Aorta (tissue), 5 donors: ENCODE data around the gene EDARADD. TPM values are rescaled to one million over a fixed set of nuclear protein-coding genes. Genes with fewer than 3 reads are reported as not detected.
A peak's percentile ranks its signal among the peaks of the same experiment; 100 is the strongest.
"Not testable (repeated sequence)": the region's sequence is repeated elsewhere in the genome, so short reads cannot be mapped to it uniquely, and the experiment has no call there.

ENCODE experiments used
- ATAC-seq: fragments of 200-7000 bp; cut with Tn5 transposase; one replicate; pipeline ENCODE4 v1.9.1; 2022; ENCODE audit warnings: moderate library complexity; ENCODE audit not compliant: low FRiP score
- DNase-seq, 2 donors: peaks; one replicate each; pipeline ENCODE4 v3.0.0-alpha.2; 2020
- H3K27ac ChIP-seq, 2 donors: one replicate each; pipeline ENCODE4 v1.5.1; 2013; ENCODE audit warnings: low read length in 2 of 2, mild to moderate bottlenecking in 2 of 2, moderate library complexity in 2 of 2, control low read depth in 1 of 2, inconsistent platforms in 1 of 2, low read depth in 1 of 2
- H3K27me3 ChIP-seq, 2 donors: one replicate each; pipeline ENCODE4 v1.6.1; 2013; ENCODE audit warnings: control low read depth in 1 of 2, low read length in 1 of 2, mild to moderate bottlenecking in 1 of 2, moderate library complexity in 1 of 2; ENCODE audit not compliant: insufficient read depth in 2 of 2, control insufficient read depth in 1 of 2
- H3K36me3 ChIP-seq, 2 donors: one replicate each; pipeline ENCODE4 v1.6.1; 2013; ENCODE audit warnings: control low read depth in 1 of 2, low read length in 1 of 2, mild to moderate bottlenecking in 1 of 2; ENCODE audit not compliant: insufficient read depth in 2 of 2, control insufficient read depth in 1 of 2
- H3K4me1 ChIP-seq, 2 donors: one replicate each; pipeline ENCODE4 v1.6.1; 2013; ENCODE audit warnings: low read length in 2 of 2, control low read depth in 1 of 2, mild to moderate bottlenecking in 1 of 2, moderate library complexity in 1 of 2; ENCODE audit not compliant: insufficient read depth in 2 of 2, control insufficient read depth in 1 of 2
- H3K4me3 ChIP-seq, 2 donors: one replicate each; pipeline ENCODE4 v1.5.1; 2013; ENCODE audit warnings: low read length in 2 of 2, control low read depth in 1 of 2, mild to moderate bottlenecking in 1 of 2
- H3K9me3 ChIP-seq: one replicate; pipeline ENCODE4 v1.6.1; 2013; ENCODE audit warnings: mild to moderate bottlenecking, low read length; ENCODE audit not compliant: control insufficient read depth
- WGBS, 2 donors: extraction: QIAGEN DNeasy Blood & Tissue Kit; methylation state at CpG; one replicate each; pipeline ENCODE4 v1.1.7; 2013; 5-methylcytosine and 5-hydroxymethylcytosine counted together
- intact Hi-C, 2 donors: fragments of 100-400 bp; cut with DNase I; formaldehyde crosslinking; loops; one replicate each; pipeline versions ENCODE4 v1.14.2 to v1.15.0; 2022
- long read RNA-seq, 2 donors: library from polyadenylated mRNA; unstranded; transcript quantifications; one replicate each; pipeline ENCODE4 v2.0.0, GENCODE V29; 2020 to 2021
- polyA plus RNA-seq, 2 donors: library from polyadenylated mRNA; stranded (reverse); fragments of 200-250 nt; gene quantifications; one replicate each; pipeline ENCODE4 v1.2.3, GENCODE V29; 2013
- total RNA-seq, 2 donors: library from RNA; stranded (reverse); fragmentation: NEBNext Ultra II Directional; extraction: Animal tissue kit (Norgen Biotek cat#: 25700); gene quantifications; one replicate each; pipeline ENCODE4 v1.2.1, GENCODE V29; 2021
- donor health status: healthy with polysubstance abuse.
- donor health status: Bipolar disorder and iron deficiency.
- donor health status: DM: no; HTN: no; CAD: no.
- donor health status: DM: no; HTN: no; CAD: no.
- donor health status: DM: yes; HTN: yes; CAD: no.

Gene EDARADD
- total RNA-seq (under 1 TPM; 0.27 to 0.58 TPM), polyA plus RNA-seq (under 1 TPM; 0.25 to 0.59 TPM)
- long read RNA-seq, donor 1, partial matches to known transcripts = 0 of 3 reads
- long read RNA-seq, donor 1, other reads (novel, unspliced or antisense) = 0 of 3 reads
- long read RNA-seq, donor 2 = 0 reads

DNA sequence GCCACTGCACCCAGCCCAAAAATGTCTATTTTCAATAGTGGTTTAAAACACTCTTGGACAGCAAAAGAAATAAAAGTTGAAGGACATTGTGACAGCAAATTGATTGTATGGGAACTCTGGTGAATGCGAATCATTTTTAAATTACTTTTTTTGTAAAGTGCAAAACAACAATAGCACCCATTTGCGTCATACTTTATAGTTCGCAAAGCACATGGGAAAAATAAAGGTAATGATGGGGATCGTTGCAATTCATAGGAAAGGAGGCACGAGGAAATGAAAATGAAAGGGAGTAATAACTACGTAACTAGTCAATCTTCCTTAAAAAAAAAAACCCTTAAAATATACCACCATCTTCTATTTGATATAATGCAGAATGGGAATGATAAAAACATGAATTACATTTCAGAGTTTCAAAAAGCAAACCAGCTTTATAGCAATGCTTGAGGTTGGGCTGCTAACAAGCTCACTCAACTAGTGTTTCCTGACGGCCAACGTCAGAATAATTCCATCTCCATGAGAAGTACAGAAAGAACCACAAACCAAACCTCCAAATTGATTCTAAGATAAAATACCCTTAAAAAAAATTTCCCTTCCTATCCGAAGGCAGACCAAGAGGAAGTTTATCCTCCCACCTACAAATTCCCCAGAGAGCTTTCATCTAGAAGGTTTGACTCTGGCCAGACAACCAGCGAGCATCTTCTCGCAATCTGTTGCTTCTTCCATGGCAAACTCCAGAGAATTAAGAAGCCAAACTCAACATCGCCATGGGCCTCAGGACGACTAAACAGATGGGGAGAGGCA, at the start of gene EDARADD:
Gene EDARADD, plus strand, starts transcription at position 606 of the 801 bp plus-strand sequence. Its CDS starts 159 bp downstream, at position 765.
- H3K27me3 ChIP-seq = no peaks in the 10 kb centered on the region
- no peaks in the 10 kb centered on the region for H3K9me3 ChIP-seq
- H3K36me3 ChIP-seq = no peaks in the 10 kb centered on the region
- intact Hi-C loops = no loop called here
- 79% methylated on average over 13 of the region's 13 CpGs for WGBS, 2 donors
- H3K4me1 ChIP-seq = no peaks in the 10 kb centered on the region
- no peak within 1 kb of the TSS for H3K27ac ChIP-seq
- H3K4me3 ChIP-seq = peak within 1 kb of the TSS; percentile 46 to 77
- DNase-seq (no peak), ATAC-seq (no peak)

DNA sequence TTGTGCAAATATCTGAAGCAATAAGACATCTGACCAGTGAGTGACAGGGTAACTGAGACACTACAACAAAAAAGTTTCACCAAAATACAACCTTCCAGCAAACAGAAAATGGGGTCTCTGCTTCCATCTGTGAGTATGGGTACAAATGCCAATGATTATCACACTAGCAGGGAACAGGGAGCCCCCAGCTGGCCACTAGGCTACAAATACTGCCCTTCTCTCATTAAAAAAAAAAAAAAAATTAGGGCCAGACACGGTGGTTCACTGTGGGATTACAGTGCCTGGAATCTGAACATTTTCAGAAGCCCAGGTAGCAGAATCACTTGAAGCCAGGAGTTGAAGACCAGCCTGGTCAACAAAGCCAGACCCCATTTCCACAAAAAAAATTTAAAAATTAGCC, 48.4 kb upstream of the EDARADD start:
- Histone ChIP-seq H3K9me3 (no peaks in the 10 kb centered on the region), H3K4me1 (no peaks in the 10 kb centered on the region), H3K4me3 (no peak overlapping the region), H3K27ac (no peak overlapping the region), H3K27me3 (no peaks in the 10 kb centered on the region), H3K36me3 (no peaks in the 10 kb centered on the region)
- ATAC-seq (no peak), DNase-seq (no peak)
- 25 to 33% methylated on average over 1 of the region's 1 CpG for WGBS, 2 donors
- intact Hi-C loops = no loop called here

DNA sequence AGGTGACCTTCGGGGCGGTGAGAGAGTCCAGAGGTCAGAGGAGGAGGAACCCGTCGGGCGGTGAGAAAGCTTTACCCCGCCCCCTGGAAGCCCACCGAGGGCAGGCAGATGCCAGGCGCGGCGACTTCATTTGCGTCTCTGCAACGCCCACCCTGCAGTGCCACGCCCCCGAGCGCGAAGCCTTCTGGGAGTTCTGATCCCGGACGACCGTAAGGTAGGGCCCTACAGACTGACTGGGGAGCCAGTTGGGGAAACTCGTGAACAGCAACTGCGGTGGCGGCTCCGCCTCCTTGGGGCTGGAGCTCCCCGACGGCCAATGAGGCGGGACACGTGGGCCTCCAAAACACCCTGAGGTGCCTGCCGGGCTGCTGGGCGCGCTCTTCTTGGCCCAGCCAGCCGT, 46.0 kb upstream of the EDARADD start:
- Histone ChIP-seq H3K9me3 (no peaks in the 10 kb centered on the region), H3K27ac (no peak overlapping the region), H3K27me3 (no peaks in the 10 kb centered on the region), H3K36me3 (no peaks in the 10 kb centered on the region), H3K4me1 (no peaks in the 10 kb centered on the region), H3K4me3 (no peak overlapping the region)
- WGBS, 2 donors = 85 to 89% methylated on average over 26 to 31 of the region's 31 CpGs
- peak in 1 of 2 donors; percentile 45 for DNase-seq
- ATAC-seq = peak; percentile 22
- intact Hi-C loops = no loop called here

DNA sequence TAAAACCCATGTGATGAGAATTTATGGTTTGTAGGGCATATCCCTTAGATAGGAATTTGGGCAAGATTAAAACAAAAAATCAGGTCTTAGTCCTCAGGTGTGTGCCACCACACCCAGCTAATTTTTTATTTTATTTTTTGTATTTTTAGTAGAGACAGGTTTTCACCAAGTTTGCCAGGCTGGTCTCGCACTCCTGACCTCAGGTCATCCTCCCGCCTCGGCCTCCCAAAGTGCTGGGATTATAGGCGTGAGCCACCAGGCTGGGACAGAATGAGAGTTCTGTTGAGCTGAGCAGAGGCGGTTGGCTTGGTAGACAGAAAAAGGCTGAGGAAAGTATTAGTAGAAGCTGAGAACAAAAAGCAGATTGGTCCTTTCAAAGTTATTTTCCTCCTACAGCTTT, 43.8 kb upstream of the EDARADD start:
- Histone ChIP-seq H3K9me3 (no peaks in the 10 kb centered on the region), H3K4me3 (no peak overlapping the region), H3K27me3 (no peaks in the 10 kb centered on the region), H3K4me1 (no peaks in the 10 kb centered on the region), H3K36me3 (no peaks in the 10 kb centered on the region), H3K27ac (no peak overlapping the region)
- no peak for DNase-seq
- ATAC-seq = no peak
- intact Hi-C loops = no loop called here
- 65 to 88% methylated on average over 5 of the region's 5 CpGs for WGBS, 2 donors

DNA sequence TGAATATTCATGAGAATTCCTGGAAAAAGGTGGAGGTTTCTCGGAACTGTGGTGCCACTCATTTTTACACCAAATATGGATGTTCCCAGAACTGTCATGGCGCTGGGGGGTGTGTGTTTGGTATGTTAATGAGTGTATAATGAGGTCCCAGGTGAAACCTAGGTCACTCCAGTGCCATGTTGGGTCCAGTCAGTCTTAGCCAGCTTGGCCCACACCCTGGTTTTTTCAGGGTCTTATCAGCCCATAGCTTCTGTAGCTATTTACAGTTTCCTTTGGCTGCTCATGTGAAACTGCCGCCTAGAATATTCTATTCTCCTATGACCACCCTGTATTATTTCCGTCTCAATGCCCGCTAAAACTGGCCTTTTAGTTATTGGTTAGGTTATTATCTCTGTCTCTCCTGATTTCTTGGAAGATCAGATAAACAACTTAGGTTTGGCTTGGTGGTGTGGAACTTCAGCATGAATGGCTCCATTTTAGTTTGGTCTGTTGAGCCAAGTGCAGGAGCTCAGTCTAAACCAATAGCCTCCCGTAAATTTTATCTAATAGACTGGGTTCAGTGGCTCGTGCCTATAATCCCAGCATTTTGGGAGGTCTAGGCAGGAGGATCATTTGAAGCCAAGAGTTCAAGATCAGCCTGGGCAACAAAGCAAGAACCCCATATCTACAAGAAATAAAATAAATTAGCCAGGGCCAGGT, 42.1 kb upstream of the EDARADD start:
- Histone ChIP-seq H3K27me3 (no peaks in the 10 kb centered on the region), H3K27ac (no peak overlapping the region), H3K4me3 (no peak overlapping the region), H3K4me1 (no peaks in the 10 kb centered on the region), H3K9me3 (no peaks in the 10 kb centered on the region), H3K36me3 (no peaks in the 10 kb centered on the region)
- ATAC-seq = no peak
- 64 to 75% methylated on average over 7 of the region's 7 CpGs for WGBS, 2 donors
- DNase-seq = no peak
- intact Hi-C loops = no loop called here

DNA sequence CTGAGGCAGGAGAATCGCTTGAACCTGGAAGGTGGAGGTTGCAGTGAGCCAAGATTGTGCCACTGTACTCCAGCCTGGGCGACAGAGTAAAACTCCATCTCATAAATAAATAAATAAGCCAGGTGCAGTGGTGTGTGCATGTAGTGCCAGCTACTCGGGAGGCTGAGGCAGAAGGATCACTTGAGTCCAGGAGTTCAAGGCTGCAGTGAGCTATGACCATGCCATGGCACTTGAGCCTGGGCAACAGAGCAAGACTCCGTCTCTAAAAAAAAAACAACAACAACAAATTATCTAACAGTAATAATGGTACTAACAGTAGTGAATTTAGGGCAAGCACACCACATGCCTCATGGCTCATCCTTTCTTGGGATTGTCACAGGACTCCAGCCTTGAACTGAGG, 41.3 kb upstream of the EDARADD start:
- 94 to 95% methylated on average over 4 of the region's 4 CpGs for WGBS, 2 donors
- H3K4me1 ChIP-seq, ATAC-seq, H3K4me3 ChIP-seq, DNase-seq, H3K27me3 ChIP-seq, H3K36me3 ChIP-seq, intact Hi-C loops, H3K9me3 ChIP-seq, H3K27ac ChIP-seq: not testable (repeated sequence)

DNA sequence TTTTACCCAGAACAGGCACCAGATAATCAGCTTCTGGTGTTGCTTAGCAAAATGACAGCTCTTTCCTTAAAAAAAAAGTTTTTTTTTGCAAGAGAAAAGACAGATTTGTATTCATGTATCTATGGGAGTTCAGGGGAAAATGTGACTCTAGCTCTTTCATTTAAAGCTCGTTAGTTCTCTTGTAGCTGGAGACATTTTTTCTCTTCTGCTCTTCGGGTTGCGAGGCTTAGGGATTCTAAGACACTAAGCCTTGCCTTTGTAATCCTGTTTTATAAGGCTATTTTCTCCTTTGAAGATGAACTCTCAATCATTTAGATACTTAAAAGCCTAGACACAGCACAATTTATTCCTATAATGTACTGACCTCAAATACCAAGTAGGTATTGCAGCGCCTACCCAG, 40.3 kb upstream of the EDARADD start:
- DNase-seq = no peak
- Histone ChIP-seq H3K36me3 (no peaks in the 10 kb centered on the region), H3K27ac (no peak overlapping the region), H3K4me3 (no peak overlapping the region), H3K9me3 (no peaks in the 10 kb centered on the region), H3K27me3 (no peaks in the 10 kb centered on the region), H3K4me1 (no peaks in the 10 kb centered on the region)
- intact Hi-C loops = no loop called here
- ATAC-seq = no peak
- WGBS, 2 donors = 52 to 65% methylated on average over 4 of the region's 4 CpGs

DNA sequence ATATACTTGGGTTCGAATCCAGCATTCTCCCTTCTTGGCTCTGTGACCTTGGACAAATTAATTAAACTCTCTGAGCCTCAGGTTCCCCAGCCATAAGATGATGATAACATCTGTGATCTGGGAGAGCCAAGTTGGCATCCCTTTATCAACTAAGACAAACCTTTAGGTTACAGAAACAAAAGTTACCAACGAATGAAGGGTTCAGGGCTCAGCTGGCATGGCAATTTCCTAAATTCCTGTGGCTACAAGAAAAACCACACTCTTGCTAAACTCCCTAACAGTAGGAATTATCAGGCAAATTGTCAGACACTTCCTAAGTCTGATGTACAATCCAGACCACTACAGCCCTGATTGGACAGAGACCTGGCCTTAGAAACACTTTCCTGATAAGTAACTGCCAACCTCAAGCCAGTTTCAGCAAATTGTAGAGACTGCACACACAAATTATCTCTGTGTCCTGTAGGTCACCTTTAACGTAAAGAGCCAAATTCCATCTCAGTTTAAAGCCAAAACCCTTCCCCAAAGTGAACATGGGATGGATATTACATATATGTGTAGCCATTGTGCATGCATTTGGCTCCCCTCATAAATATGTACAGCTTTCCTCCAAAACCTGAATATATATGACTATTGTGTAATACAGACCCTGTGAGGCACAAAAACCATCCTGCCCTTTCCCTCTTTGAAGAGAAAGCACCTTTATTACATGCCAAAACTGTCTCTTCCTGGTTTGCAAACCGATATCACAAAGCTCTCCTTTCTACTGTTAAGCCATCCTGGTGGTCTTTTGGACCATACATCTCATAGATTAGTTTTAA, 39.5 kb upstream of the EDARADD start:
- intact Hi-C loops = no loop called here
- Histone ChIP-seq H3K27ac (no peak overlapping the region), H3K4me3 (no peak overlapping the region), H3K36me3 (no peaks in the 10 kb centered on the region), H3K9me3 (no peaks in the 10 kb centered on the region), H3K4me1 (no peaks in the 10 kb centered on the region), H3K27me3 (no peaks in the 10 kb centered on the region)
- ATAC-seq (no peak), DNase-seq (no peak)
- WGBS, 2 donors = 33 to 37% methylated on average over 4 of the region's 4 CpGs
